HG03108 (cell line): Measurements from ENCODE around the gene KCTD3.

ENCODE experiments used
- ATAC-seq: cut with Tn5 transposase; IDR thresholded peaks from one replicate; pipeline ENCODE4 v1.9.1; 2021; ENCODE audit warnings: moderate library complexity; ENCODE audit not compliant: unreplicated experiment

The KCTD3 gene

GRCh38 chr1:215556996-215557395 is 10.1 kb upstream of the KCTD3 start:
- ATAC-seq: no peak

GRCh38 chr1:215557504-215557903 is 9.6 kb upstream of the KCTD3 start:
- no peak for ATAC-seq

GRCh38 chr1:215557992-215558626 is 9.0 kb upstream of the KCTD3 start:
- ATAC-seq: no peak

- ATAC-seq: peak; percentile 53
Measured at GRCh38 chr1:215567491-215568298, 591 bp downstream of the KCTD3 start.

GRCh38 chr1:215568299-215568692 is 1.2 kb downstream of the KCTD3 start:
- no peak for ATAC-seq

GRCh38 chr1:215569986-215570824 is 3.1 kb downstream of the KCTD3 start:
- ATAC-seq: no peak

GRCh38 chr1:215581896-215582295 is 14.8 kb downstream of the KCTD3 start:
- no peak for ATAC-seq

GRCh38 chr1:215583185-215583749 is 16.2 kb downstream of the KCTD3 start:
- no peak for ATAC-seq

- peak; percentile 51 for ATAC-seq
Measured at GRCh38 chr1:215584389-215584788, 17.3 kb downstream of the KCTD3 start.

- ATAC-seq: no peak
Measured at GRCh38 chr1:215589650-215590435, 22.7 kb downstream of the KCTD3 start.

GRCh38 chr1:215590779-215591491 is 23.8 kb downstream of the KCTD3 start:
- ATAC-seq: no peak

- ATAC-seq: no peak
Measured at GRCh38 chr1:215594640-215595039, 27.5 kb downstream of the KCTD3 start.

- ATAC-seq: no peak
Measured at GRCh38 chr1:215595231-215595630, 28.1 kb downstream of the KCTD3 start.

- ATAC-seq: no peak
Measured at GRCh38 chr1:215597961-215598360, 30.9 kb downstream of the KCTD3 start.

- ATAC-seq: no peak
Measured at GRCh38 chr1:215599418-215600074, 32.4 kb downstream of the KCTD3 start.

- no peak for ATAC-seq
Measured at GRCh38 chr1:215600258-215600792, 33.2 kb downstream of the KCTD3 start.

- ATAC-seq: no peak
Measured at GRCh38 chr1:215600867-215601266, 33.8 kb downstream of the KCTD3 start.

- no peak for ATAC-seq
Measured at GRCh38 chr1:215601276-215601675, 34.2 kb downstream of the KCTD3 start.

- no peak for ATAC-seq
Measured at GRCh38 chr1:215603319-215603718, 36.2 kb downstream of the KCTD3 start.
